ENCODE results near the gene CLEC18C. TPM values are rescaled to one million over a fixed set of nuclear protein-coding genes. Genes with fewer than 3 reads are reported as not detected.
"Not testable (repeated sequence)": the region's sequence is repeated elsewhere in the genome, so short reads cannot be mapped to it uniquely, and the experiment has no call there.

The CLEC18C gene
- total RNA-seq, 1 experiment from 2014 or later = 0.59 TPM

GRCh38 chr16:70187858-70188607, 14.4 kb downstream of the CLEC18C start:
- intact Hi-C loops (cut with micrococcal nuclease); H4K20me1 ChIP-seq (ENCODE audit: insufficient read depth); ATAC-seq; POLR2A ChIA-PET; H3K9me3 ChIP-seq (ENCODE audit: control insufficient read depth in 1 of 2, insufficient read depth in 1 of 2, low read depth in 1 of 2, low read length in 2 of 2); DNase-seq (ENCODE audit: low read depth, low spot score); H3K4me3 ChIP-seq (replicated peaks in 1 of 2; ENCODE audit: low read depth in 1 of 2, low read length in 2 of 2); BruUV-seq (replicated peaks); H3K4me2 ChIP-seq (ENCODE audit: low read length); CTCF ChIA-PET; H3K27me3 ChIP-seq (ENCODE audit: insufficient read depth, low read length); H3K36me3 ChIP-seq (ENCODE audit: control insufficient read depth in 1 of 2, insufficient read depth in 2 of 2, low read length in 2 of 2); H3K9me2 ChIP-seq (ENCODE audit: insufficient read depth); H3K9ac ChIP-seq (ENCODE audit: low read length); RAD21 ChIA-PET (ENCODE audit: low non-redundant PET in 1 of 2, low total read pairs in 2 of 2, uncharacterized antibody in 2 of 2, unreplicated experiment in 2 of 2); H2AFZ ChIP-seq (ENCODE audit: low read depth, low read length, poor library complexity, severe bottlenecking); H3K79me2 ChIP-seq (ENCODE audit: insufficient read depth, low read length); H3K4me1 ChIP-seq (ENCODE audit: control insufficient read depth in 1 of 2, insufficient read depth in 2 of 2, low read length in 2 of 2); H3K27ac ChIP-seq (ENCODE audit: low read depth, low read length): not testable (repeated sequence)

- RAD21 ChIA-PET (ENCODE audit: low non-redundant PET in 1 of 2, low total read pairs in 2 of 2, uncharacterized antibody in 2 of 2, unreplicated experiment in 2 of 2); H3K36me3 ChIP-seq (ENCODE audit: control insufficient read depth in 1 of 2, insufficient read depth in 2 of 2, low read length in 2 of 2); ATAC-seq; intact Hi-C loops (cut with micrococcal nuclease); H3K9me2 ChIP-seq (ENCODE audit: insufficient read depth); H3K9me3 ChIP-seq (ENCODE audit: control insufficient read depth in 1 of 2, insufficient read depth in 1 of 2, low read depth in 1 of 2, low read length in 2 of 2); POLR2A ChIA-PET; H3K4me3 ChIP-seq (replicated peaks in 1 of 2; ENCODE audit: low read depth in 1 of 2, low read length in 2 of 2); BruUV-seq (replicated peaks); H3K4me2 ChIP-seq (ENCODE audit: low read length); H3K4me1 ChIP-seq (ENCODE audit: control insufficient read depth in 1 of 2, insufficient read depth in 2 of 2, low read length in 2 of 2); H3K27me3 ChIP-seq (ENCODE audit: insufficient read depth, low read length); CTCF ChIA-PET; H4K20me1 ChIP-seq (ENCODE audit: insufficient read depth); H2AFZ ChIP-seq (ENCODE audit: low read depth, low read length, poor library complexity, severe bottlenecking); H3K79me2 ChIP-seq (ENCODE audit: insufficient read depth, low read length); DNase-seq (ENCODE audit: low read depth, low spot score); H3K9ac ChIP-seq (ENCODE audit: low read length); H3K27ac ChIP-seq (ENCODE audit: low read depth, low read length): not testable (repeated sequence)
Measured at GRCh38 chr16:70188608-70188915, 15.0 kb downstream of the CLEC18C start.

- H2AFZ ChIP-seq (ENCODE audit: low read depth, low read length, poor library complexity, severe bottlenecking); DNase-seq (ENCODE audit: low read depth, low spot score); H3K79me2 ChIP-seq (ENCODE audit: insufficient read depth, low read length); H3K9me3 ChIP-seq (ENCODE audit: control insufficient read depth in 1 of 2, insufficient read depth in 1 of 2, low read depth in 1 of 2, low read length in 2 of 2); H3K36me3 ChIP-seq (ENCODE audit: control insufficient read depth in 1 of 2, insufficient read depth in 2 of 2, low read length in 2 of 2); H3K27ac ChIP-seq (ENCODE audit: low read depth, low read length); H3K4me3 ChIP-seq (replicated peaks in 1 of 2; ENCODE audit: low read depth in 1 of 2, low read length in 2 of 2); H3K9ac ChIP-seq (ENCODE audit: low read length); H3K27me3 ChIP-seq (ENCODE audit: insufficient read depth, low read length); H3K4me1 ChIP-seq (ENCODE audit: control insufficient read depth in 1 of 2, insufficient read depth in 2 of 2, low read length in 2 of 2); H4K20me1 ChIP-seq (ENCODE audit: insufficient read depth); CTCF ChIA-PET; RAD21 ChIA-PET (ENCODE audit: low non-redundant PET in 1 of 2, low total read pairs in 2 of 2, uncharacterized antibody in 2 of 2, unreplicated experiment in 2 of 2); POLR2A ChIA-PET; BruUV-seq (replicated peaks); H3K4me2 ChIP-seq (ENCODE audit: low read length); ATAC-seq; H3K9me2 ChIP-seq (ENCODE audit: insufficient read depth); intact Hi-C loops (cut with micrococcal nuclease): not testable (repeated sequence)
Measured at GRCh38 chr16:70190574-70190973, 17.0 kb downstream of the CLEC18C start.

- H3K79me2 ChIP-seq (ENCODE audit: insufficient read depth, low read length); BruUV-seq (replicated peaks); H3K27ac ChIP-seq (ENCODE audit: low read depth, low read length); H3K4me1 ChIP-seq (ENCODE audit: control insufficient read depth in 1 of 2, insufficient read depth in 2 of 2, low read length in 2 of 2); H3K9me2 ChIP-seq (ENCODE audit: insufficient read depth); H3K9me3 ChIP-seq (ENCODE audit: control insufficient read depth in 1 of 2, insufficient read depth in 1 of 2, low read depth in 1 of 2, low read length in 2 of 2); DNase-seq (ENCODE audit: low read depth, low spot score); H2AFZ ChIP-seq (ENCODE audit: low read depth, low read length, poor library complexity, severe bottlenecking); H3K27me3 ChIP-seq (ENCODE audit: insufficient read depth, low read length); H4K20me1 ChIP-seq (ENCODE audit: insufficient read depth); CTCF ChIA-PET; H3K9ac ChIP-seq (ENCODE audit: low read length); RAD21 ChIA-PET (ENCODE audit: low non-redundant PET in 1 of 2, low total read pairs in 2 of 2, uncharacterized antibody in 2 of 2, unreplicated experiment in 2 of 2); intact Hi-C loops (cut with micrococcal nuclease); H3K4me2 ChIP-seq (ENCODE audit: low read length); H3K4me3 ChIP-seq (replicated peaks in 1 of 2; ENCODE audit: low read depth in 1 of 2, low read length in 2 of 2); POLR2A ChIA-PET; H3K36me3 ChIP-seq (ENCODE audit: control insufficient read depth in 1 of 2, insufficient read depth in 2 of 2, low read length in 2 of 2): not testable (repeated sequence)
- ATAC-seq = peak; percentile 38
Measured at GRCh38 chr16:70196683-70197300, 23.2 kb downstream of the CLEC18C start.
